GM19025 (cell line): ENCODE measurements around the gene RPS18.

Experiments
- ATAC-seq: cut with Tn5 transposase; IDR thresholded peaks from one replicate; pipeline ENCODE4 v1.9.1; 2021; ENCODE audit warnings: mild to moderate bottlenecking, low read depth, moderate library complexity; ENCODE audit not compliant: unreplicated experiment

Gene RPS18

DNA sequence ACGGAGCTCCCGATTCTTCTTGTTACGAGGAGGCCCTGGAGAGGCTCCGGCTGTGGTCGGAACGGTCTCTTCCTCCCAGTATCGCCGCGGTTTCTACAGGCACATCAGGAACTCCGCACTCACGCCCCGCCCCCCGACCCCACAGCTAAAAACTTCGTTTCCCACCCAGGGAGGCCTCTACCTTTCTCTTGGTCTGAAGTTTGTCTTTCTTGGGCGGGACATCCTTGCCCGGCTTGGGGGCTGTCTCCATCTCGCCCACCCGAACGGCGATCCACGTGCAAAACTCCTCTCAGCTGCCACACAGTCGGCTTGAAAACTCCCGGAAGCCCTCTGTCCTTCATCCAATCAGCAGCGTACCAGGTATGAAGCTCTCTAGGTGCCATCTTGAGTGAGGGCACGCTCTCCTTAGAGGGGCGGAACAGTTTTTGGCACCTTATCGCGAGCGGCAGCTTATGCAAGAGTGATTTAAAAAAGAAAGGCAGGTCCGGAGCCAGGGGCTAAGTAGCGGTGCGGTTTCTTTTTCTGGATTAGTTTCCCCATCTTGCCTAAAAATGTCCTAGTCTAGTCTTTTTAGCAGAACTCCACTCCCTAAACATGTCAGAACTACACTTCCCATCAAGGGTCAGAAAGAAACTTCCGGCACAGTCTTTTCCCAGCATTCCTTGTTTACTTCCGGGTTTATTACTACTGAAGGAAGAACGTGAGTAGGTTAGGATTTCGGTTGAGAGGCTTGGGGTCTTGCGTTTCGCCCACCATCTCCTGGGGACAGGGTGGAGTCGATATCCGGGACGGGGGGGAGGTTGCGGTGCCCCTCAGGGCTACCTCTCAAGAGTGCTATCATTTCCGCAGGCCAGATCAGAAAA is 17.3 kb downstream of the RPS18 start, which contains the start of the genes PFDN6 and WDR46:
Gene PFDN6, plus strand, starts transcription at position 681 of the 863 bp plus-strand sequence. CDS start 256 bp downstream, outside the sequence.
Gene WDR46, minus strand, starts transcription at position 319 of the 863 bp plus-strand sequence. Its CDS starts 69 bp downstream, at position 250.
- peak; percentile 91 for ATAC-seq

DNA sequence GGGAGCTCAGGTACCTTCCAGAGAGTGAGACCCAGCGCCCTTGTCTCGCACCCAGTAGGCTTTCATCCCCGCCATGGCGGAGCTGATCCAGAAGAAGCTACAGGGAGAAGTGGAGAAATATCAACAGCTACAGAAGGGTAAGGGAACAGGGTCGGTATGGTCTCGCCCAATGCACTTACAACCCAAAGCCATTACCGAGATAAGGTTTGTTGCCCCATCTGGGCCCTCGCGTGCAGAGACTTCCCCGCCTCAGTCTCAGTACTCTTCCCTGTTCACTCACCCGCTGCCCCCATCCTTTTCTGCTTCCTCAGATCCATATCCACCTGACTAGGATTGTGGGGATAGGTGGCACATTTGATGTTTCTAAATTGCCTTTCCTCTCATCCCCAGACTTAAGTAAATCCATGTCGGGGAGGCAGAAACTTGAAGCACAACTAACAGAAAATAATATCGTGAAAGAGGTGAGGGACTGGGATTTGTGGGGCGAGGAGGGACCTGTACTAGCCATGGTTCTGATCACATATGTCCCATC is 18.0 kb downstream of the RPS18 start:
- ATAC-seq = no peak

- ATAC-seq = no peak
Observed at GRCh38 chr6:33290459-33290858, 18.6 kb downstream of the RPS18 start.

DNA sequence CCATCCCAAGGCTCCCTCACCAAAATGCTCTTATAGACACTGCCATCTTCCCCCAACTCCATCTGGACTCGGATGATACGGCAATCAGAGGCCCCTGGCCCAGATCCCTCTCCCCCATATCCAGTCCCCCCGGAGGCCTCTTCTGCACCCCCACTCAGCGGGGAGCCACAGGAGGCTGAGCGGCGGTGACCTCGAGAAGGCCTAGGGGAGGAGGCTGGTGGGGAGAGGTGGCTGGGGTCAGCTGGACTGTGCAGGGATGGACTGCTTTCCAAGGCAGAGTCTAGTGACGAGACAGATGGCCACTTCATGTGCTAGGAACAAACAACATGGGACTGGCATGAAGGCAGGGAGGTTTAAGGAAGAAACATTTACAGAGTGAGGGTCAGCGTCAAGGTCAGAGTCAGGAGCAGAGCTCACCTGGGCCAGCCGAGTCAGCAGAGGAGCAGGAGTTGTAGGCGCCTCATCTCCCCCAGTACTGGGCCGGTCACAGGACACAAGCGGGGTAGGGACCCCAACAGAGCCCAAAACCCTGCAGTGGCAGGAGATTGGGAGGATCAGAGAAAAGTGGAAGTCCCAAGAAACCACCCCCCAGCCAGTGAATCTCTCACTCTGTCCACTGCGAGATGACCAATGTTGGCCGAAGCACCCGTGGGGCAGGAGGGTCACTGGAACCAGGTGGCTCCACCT is 21.3 kb downstream of the RPS18 start:
- no peak for ATAC-seq

DNA sequence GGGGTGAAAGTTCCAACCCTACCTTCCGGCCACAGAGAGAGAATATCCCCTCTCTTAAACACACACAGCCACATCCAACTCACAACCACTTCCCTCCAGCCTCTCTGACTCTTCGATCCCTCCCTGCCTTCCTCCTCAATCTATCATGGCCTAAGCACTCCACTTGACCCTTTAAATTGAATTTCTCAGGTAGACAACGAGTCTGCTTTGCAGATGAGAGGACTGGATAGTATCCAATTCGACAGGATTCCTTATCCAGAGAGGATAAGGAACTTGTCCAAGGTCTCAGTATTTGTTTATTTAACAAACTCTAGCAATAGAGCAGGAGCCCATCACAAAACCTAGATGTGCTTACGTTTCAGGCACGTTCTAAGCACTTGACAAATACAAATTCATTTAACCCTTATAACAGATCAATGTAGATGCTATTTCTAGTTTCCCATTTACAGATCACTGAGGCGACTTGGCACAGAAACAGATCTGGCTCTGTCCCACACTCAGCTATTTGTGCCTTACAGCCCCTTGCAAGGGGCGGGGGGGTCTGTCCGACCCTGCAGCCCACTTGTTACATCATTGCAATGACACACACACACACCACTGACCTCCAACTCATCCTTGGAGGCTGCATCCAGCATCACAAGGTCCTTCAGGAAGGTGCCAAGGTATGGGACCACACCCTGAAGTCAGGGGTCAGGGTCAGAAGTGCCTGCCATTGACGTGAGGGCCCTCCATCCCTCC is 22.4 kb downstream of the RPS18 start:
- ATAC-seq = no peak

GRCh38 chr6:33295621-33296369 is 23.9 kb downstream of the RPS18 start:
- ATAC-seq = no peak

- no peak for ATAC-seq
Observed at GRCh38 chr6:33296797-33297405, 25.0 kb downstream of the RPS18 start.

- ATAC-seq = no peak
Observed at GRCh38 chr6:33297406-33297955, 25.6 kb downstream of the RPS18 start.

DNA sequence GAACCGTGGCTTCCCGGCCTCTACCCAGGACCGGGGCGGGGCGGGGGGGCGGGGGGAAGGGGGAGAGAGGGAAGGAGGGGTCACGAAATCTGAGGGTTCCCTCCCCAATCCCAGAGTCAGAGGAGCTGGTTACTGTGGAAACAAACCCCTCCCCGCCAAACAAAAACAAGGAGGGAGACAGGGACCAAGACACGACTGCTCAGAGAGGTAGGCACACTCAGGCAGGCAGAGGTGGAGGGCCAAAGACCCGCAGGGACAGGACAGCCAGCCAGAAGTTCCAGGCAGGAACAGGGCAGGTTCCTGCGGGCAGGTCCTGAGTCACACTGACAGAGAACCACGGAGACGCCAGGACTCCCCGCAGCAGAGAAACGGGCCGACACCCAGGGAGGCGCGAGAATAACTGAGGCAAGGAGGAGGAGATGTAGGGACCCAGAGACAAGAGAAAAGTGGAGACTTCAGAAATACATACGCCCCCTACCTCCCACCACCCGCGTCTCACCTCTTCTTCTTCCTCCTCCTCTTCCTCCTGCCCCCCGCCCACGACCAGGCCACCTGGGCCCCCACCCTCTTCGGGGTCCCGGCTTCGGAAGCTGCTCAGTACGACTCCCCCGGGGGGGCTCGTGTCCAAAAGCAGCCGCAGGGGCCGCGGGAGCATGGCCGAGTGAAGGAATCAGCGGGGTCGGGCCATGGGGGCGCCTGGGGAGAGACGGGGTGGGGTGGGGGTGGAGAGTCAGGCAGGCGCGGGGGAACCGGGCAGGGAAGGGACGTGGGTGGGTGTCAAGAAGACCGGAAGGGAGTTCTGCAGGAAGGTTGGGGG is 26.3 kb downstream of the RPS18 start:
- no peak for ATAC-seq

- ATAC-seq = peak; percentile 22
Observed at GRCh38 chr6:33298773-33299236, 26.9 kb downstream of the RPS18 start, which contains the start of gene RGL2. RGL2 (minus strand) TSS chr6:33298942; CDS start chr6:33298610, 332 bp downstream.

DNA sequence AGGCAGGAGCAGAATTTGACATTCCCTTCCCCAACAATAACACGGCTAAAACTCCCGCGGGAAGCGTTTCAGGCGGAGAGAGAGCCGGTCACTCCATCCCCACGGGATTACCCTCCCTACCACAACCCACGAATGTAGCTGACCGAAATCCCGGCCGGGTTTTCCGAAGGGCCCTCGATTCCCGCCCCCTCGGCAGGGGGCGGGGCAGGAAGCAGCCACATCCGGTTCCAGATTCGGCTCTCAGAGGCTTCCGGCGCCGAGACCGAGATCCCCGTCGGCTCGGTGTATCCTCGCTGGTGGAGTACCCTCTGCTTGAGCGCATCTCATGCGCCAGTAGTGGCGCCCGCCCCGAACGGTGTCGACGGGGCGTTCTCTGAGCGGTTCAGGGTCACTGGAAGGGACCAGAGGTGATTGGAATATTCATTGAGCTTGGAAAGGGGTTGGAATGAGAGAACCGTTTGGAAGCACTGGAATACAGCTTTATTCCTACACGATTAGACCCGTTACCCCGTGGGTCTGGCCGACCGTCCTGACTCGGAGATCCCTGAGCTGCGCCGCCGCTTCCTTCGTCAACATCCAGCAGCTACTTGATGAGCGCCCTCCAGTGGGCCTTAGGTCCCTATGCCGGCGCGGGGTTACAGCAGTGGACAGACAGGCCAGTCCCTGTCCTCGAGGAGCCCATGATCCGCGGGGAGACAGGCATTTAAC is 27.5 kb downstream of the RPS18 start:
- peak; percentile 67 for ATAC-seq

DNA sequence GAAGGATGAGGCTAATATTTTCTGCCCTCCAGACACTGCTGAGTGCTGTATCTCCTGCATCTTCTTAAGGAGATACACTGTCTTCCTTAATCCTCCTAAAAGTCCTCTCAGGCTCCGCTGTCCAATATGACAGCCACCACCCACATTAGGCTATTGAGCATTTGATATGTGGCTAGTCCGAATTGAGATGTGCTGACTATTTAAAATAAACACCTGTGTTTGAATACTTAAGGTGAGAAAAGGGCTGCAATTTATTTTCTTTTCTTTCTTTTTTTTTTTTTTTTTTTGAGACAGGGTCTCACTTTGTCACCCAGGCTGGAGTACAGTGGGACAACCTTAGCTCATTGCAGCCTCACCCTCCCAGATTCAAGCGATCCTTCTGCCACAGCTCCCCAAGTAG is 30.0 kb downstream of the RPS18 start:
- no peak for ATAC-seq

GRCh38 chr6:33304216-33304615 is 32.3 kb downstream of the RPS18 start:
- no peak for ATAC-seq

GRCh38 chr6:33305052-33305451 is 33.2 kb downstream of the RPS18 start:
- ATAC-seq = no peak

DNA sequence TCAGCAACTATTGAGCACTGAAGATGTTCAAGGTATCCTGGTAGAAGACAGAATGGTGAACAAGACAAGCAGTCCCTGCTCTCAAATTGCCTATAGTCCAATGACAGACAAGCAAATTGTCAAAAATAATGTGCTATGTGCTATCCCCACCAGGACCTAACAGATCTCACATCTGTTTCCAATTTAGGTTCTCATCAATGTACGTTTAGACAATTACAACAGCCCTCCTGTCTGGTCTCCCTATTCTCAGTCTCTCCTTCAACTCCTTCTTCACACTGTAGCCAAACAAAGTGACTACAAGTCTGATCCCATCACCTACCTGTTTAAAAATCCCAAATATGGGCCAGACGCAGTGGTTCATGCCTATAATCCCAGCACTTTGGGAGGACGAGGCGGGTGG is 34.5 kb downstream of the RPS18 start:
- ATAC-seq = no peak

DNA sequence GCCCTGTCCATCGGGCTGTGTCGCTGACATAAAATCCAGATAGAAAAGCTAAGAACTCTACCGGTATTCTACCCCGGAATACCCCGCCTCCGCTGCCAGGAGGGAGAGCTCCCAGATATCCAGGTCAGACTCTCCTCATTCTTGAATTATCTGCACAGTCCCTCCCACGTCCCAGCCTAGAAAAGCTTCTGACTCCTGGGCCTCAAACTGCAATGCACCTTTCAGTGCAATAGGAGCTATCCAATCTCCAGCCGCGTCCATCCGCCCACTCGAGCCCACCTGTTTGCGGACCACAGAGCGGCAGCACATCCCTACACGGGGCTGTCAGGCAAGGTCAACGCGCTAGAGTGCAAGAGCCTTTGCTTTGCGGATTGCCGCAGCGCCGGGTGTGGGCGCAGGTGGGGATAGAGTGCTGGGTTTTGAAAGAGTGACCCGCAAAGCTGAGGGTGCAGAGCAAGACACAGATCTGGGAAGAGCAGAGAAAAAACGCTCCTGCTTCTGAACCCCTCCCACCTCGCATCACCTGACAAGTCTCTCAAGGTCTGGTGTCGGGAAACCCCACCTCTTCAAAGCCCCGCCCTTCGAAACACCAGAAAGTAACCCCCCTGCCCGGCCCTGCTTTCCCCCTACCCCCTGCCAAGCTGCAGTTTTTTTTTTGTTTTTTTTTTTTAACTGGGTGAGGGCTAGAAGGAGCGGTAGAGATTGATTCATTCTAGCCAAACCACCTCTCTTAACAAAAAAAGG is 40.7 kb downstream of the RPS18 start:
- ATAC-seq = no peak
